ENCODE measurements around the gene CPT1B. TPM values are rescaled to one million over a fixed set of nuclear protein-coding genes. Genes with fewer than 3 reads are reported as not detected.
A peak's percentile ranks its signal among the peaks of the same experiment; 100 is the strongest.

Gene CPT1B
- total and polyA plus RNA-seq, 4 experiments from 2014 or later = 2.3 to 70.0 (median 68.0) TPM; not detected in 1

GRCh38 chr22:50624347-50625130 is 46.3 kb upstream of the CPT1B start:
- Histone ChIP-seq H3K4me3 (ENCODE audit: low read length in 2 of 2) (no peak overlapping the region), H3K9me3 (ENCODE audit: control insufficient read depth in 1 of 2, low read length in 2 of 2) (no peaks in the 10 kb centered on the region), H3K27me3 (ENCODE audit: insufficient read depth, low read length) (no peaks in the 10 kb centered on the region), H3K36me3 (ENCODE audit: insufficient read depth, low read length) (peaks cover 9% of the 10 kb centered on the region), H3K27ac (ENCODE audit: low read depth, low read length) (no peak overlapping the region), H3K4me1 (ENCODE audit: insufficient read depth, low read length) (peaks cover 57% of the 10 kb centered on the region)
- no peak for DNase-seq
- Mint-ChIP-seq H3K9me3 (peaks cover 0 to 2% (median 0%) of the 10 kb centered on the region in 8 donors), H3K27me3 (no peaks in the 10 kb centered on the region), H3K4me3 (peak overlapping the region in 3 of 8 donors; percentile 3 to 69 (median 6)), H3K27ac (peak overlapping the region in 5 of 7 donors; percentile 6 to 77 (median 59)), H3K36me3 (peaks cover 0 to 14% of the 10 kb centered on the region in 2 donors), H3K4me1 (peaks cover 31 to 54% (median 41%) of the 10 kb centered on the region in 4 donors)
- ChIA-PET POLR2A (ENCODE audit: partially characterized antibody) (interaction anchor here (0.9 kb wide), 1 partner anchor 155 kb away, joined by 3 read pairs; no protein-coding TSS in a partner anchor), CTCF (ENCODE audit: partially characterized antibody) (interaction anchor here (1.2 kb wide), 1 partner anchor 76 kb away, joined by 3 read pairs; no protein-coding TSS in a partner anchor)
- intact Hi-C loops (cut with micrococcal nuclease) = no loop called here

- H3K9me3 Mint-ChIP-seq = peaks cover 0 to 2% (median 0%) of the 10 kb centered on the region in 8 donors
These were observed 44.6 kb upstream of the CPT1B start for GRCh38 chr22:50622723-50623327.

GRCh38 chr22:50621948-50622722 is 43.9 kb upstream of the CPT1B start:
- peaks cover 0 to 2% (median 0%) of the 10 kb centered on the region in 8 donors for H3K9me3 Mint-ChIP-seq
- no peaks in the 10 kb centered on the region for H3K9me3 ChIP-seq (ENCODE audit: control insufficient read depth in 1 of 2, low read length in 2 of 2)
- intact Hi-C loops (cut with micrococcal nuclease) = loop anchor here (1.0 to 2.0 kb wide), 9 partner anchors 40 to 431 kb away; partner anchors contain the start of genes CHKB, HDAC10, MAPK11 and PPP6R2
- no peaks in the 10 kb centered on the region for H3K27me3 ChIP-seq (ENCODE audit: insufficient read depth, low read length)
- H3K4me3 ChIP-seq (ENCODE audit: low read length in 2 of 2) = peak overlapping the region; percentile 49 to 80
- POLR2A ChIA-PET (ENCODE audit: partially characterized antibody) = interaction anchor here (0.6 to 5.1 kb wide), 29 partner anchors 8 to 662 kb away, joined by 3 to 160 read pairs (median 8); partner anchors contain the start of genes CHKB, HDAC10, KLHDC7B and LMF2
- peak overlapping the region; percentile 91 to 96 (median 93) for H3K4me3 Mint-ChIP-seq
- peaks cover 9% of the 10 kb centered on the region for H3K36me3 ChIP-seq (ENCODE audit: insufficient read depth, low read length)
- peak overlapping the region; percentile 85 for H3K27ac ChIP-seq (ENCODE audit: low read depth, low read length)
- peaks cover 44% of the 10 kb centered on the region for H3K4me1 ChIP-seq (ENCODE audit: insufficient read depth, low read length)
- CTCF ChIA-PET (ENCODE audit: partially characterized antibody) = interaction anchor here (1.2 to 5.8 kb wide), 14 partner anchors 15 to 380 kb away, joined by 3 to 58 read pairs (median 10); partner anchors contain the start of genes SCO2 and SYCE3
- H3K27ac Mint-ChIP-seq = peak overlapping the region; percentile 94 to 99 (median 99)
- DNase-seq = peak; percentile 17 to 53 (median 33)
- peaks cover 0 to 14% of the 10 kb centered on the region in 2 donors for H3K36me3 Mint-ChIP-seq
- no peaks in the 10 kb centered on the region for H3K27me3 Mint-ChIP-seq
- peaks cover 23 to 43% (median 32%) of the 10 kb centered on the region in 4 donors for H3K4me1 Mint-ChIP-seq

More at GRCh38 chr22:50622723-50623327, 44.6 kb upstream of the CPT1B start:
- Histone ChIP-seq H3K4me3 (ENCODE audit: low read length in 2 of 2) (peak overlapping the region in 1 of 2 donors; percentile 80), H3K4me1 (ENCODE audit: insufficient read depth, low read length) (peaks cover 49% of the 10 kb centered on the region), H3K36me3 (ENCODE audit: insufficient read depth, low read length) (peaks cover 9% of the 10 kb centered on the region), H3K9me3 (ENCODE audit: control insufficient read depth in 1 of 2, low read length in 2 of 2) (no peaks in the 10 kb centered on the region), H3K27ac (ENCODE audit: low read depth, low read length) (peak overlapping the region; percentile 85), H3K27me3 (ENCODE audit: insufficient read depth, low read length) (no peaks in the 10 kb centered on the region)
- DNase-seq = peak in 1 of 5 donors; percentile 18
- Mint-ChIP-seq H3K36me3 (peaks cover 0 to 14% of the 10 kb centered on the region in 2 donors), H3K4me3 (peak overlapping the region in 7 of 8 donors; percentile 91 to 96 (median 93)), H3K27me3 (no peaks in the 10 kb centered on the region), H3K27ac (peak overlapping the region; percentile 94 to 99 (median 99)), H3K4me1 (peaks cover 23 to 43% (median 32%) of the 10 kb centered on the region in 4 donors)
- intact Hi-C loops (cut with micrococcal nuclease) = no loop called here
- ChIA-PET CTCF (ENCODE audit: partially characterized antibody) (interaction anchor here (3.0 to 5.8 kb wide), 3 partner anchors 58 to 281 kb away, joined by 14 to 58 read pairs (median 30); partner anchors contain the start of genes SCO2 and SYCE3), POLR2A (ENCODE audit: partially characterized antibody) (interaction anchor here (0.7 to 5.1 kb wide), 6 partner anchors 40 to 134 kb away, joined by 5 to 160 read pairs (median 35); partner anchors contain the start of genes CHKB, SCO2 and TYMP)

- Mint-ChIP-seq H3K4me1 (peaks cover 21 to 39% (median 30%) of the 10 kb centered on the region in 4 donors), H3K27me3 (no peaks in the 10 kb centered on the region), H3K36me3 (peaks cover 0 to 12% of the 10 kb centered on the region in 2 donors), H3K4me3 (peak overlapping the region; percentile 91 to 96 (median 93)), H3K27ac (peak overlapping the region; percentile 94 to 99 (median 99)), H3K9me3 (peaks cover 0 to 2% (median 0%) of the 10 kb centered on the region in 8 donors)
- H3K27me3 ChIP-seq (ENCODE audit: insufficient read depth, low read length) = no peaks in the 10 kb centered on the region
- H3K4me1 ChIP-seq (ENCODE audit: insufficient read depth, low read length) = peaks cover 37% of the 10 kb centered on the region
- peak overlapping the region; percentile 85 for H3K27ac ChIP-seq (ENCODE audit: low read depth, low read length)
- ChIA-PET POLR2A (ENCODE audit: partially characterized antibody) (interaction anchor here (0.6 to 5.1 kb wide), 44 partner anchors 9 to 661 kb away, joined by 3 to 160 read pairs (median 5); partner anchors contain the start of genes CHKB, DENND6B, HDAC10 and KLHDC7B), CTCF (ENCODE audit: partially characterized antibody) (interaction anchor here (0.9 to 5.8 kb wide), 29 partner anchors 9 to 380 kb away, joined by 3 to 58 read pairs (median 7); partner anchors contain the start of genes HDAC10, LMF2, NCAPH2 and SCO2)
- peak; percentile 67 to 79 (median 70) for DNase-seq
- peak overlapping the region; percentile 49 to 80 for H3K4me3 ChIP-seq (ENCODE audit: low read length in 2 of 2)
- H3K36me3 ChIP-seq (ENCODE audit: insufficient read depth, low read length) = peaks cover 9% of the 10 kb centered on the region
- no peaks in the 10 kb centered on the region for H3K9me3 ChIP-seq (ENCODE audit: control insufficient read depth in 1 of 2, low read length in 2 of 2)
- intact Hi-C loops (cut with micrococcal nuclease) = loop anchor here (1.0 to 2.0 kb wide), 9 partner anchors 39 to 431 kb away; partner anchors contain the start of genes CHKB, HDAC10, MAPK11 and PPP6R2
These were observed 43.2 kb upstream of the CPT1B start for GRCh38 chr22:50621356-50621880.

GRCh38 chr22:50620593-50621355 is 42.5 kb upstream of the CPT1B start:
- Mint-ChIP-seq H3K27me3 (no peaks in the 10 kb centered on the region), H3K4me1 (peaks cover 21 to 37% (median 29%) of the 10 kb centered on the region in 4 donors), H3K9me3 (peaks cover 0 to 2% (median 0%) of the 10 kb centered on the region in 8 donors), H3K27ac (peak overlapping the region; percentile 94 to 99 (median 99)), H3K4me3 (peak overlapping the region; percentile 91 to 96 (median 93)), H3K36me3 (peaks cover 0 to 11% of the 10 kb centered on the region in 2 donors)
- POLR2A ChIA-PET (ENCODE audit: partially characterized antibody) = interaction anchor here (0.6 to 5.1 kb wide), 49 partner anchors 10 to 660 kb away, joined by 3 to 160 read pairs (median 4); partner anchors contain the start of genes CHKB, DENND6B, HDAC10 and KLHDC7B
- Histone ChIP-seq H3K9me3 (ENCODE audit: control insufficient read depth in 1 of 2, low read length in 2 of 2) (no peaks in the 10 kb centered on the region), H3K4me1 (ENCODE audit: insufficient read depth, low read length) (peaks cover 34% of the 10 kb centered on the region), H3K27me3 (ENCODE audit: insufficient read depth, low read length) (no peaks in the 10 kb centered on the region), H3K4me3 (ENCODE audit: low read length in 2 of 2) (peak overlapping the region; percentile 12 to 80), H3K27ac (ENCODE audit: low read depth, low read length) (peak overlapping the region; percentile 85), H3K36me3 (ENCODE audit: insufficient read depth, low read length) (peaks cover 9% of the 10 kb centered on the region)
- intact Hi-C loops (cut with micrococcal nuclease) = loop anchor here (1.0 to 2.0 kb wide), 13 partner anchors 38 to 430 kb away; partner anchors contain the start of genes CHKB, HDAC10, MAPK11 and NCAPH2
- DNase-seq = peak; percentile 77 to 95 (median 83)
- CTCF ChIA-PET (ENCODE audit: partially characterized antibody) = interaction anchor here (0.6 to 5.8 kb wide), 35 partner anchors 9 to 379 kb away, joined by 3 to 58 read pairs (median 6); partner anchors contain the start of genes HDAC10, KLHDC7B, LMF2 and NCAPH2

Data from CD4-positive, alpha-beta memory T cell (primary cell).